ENCODE results near the gene IL17F. TPM values are rescaled to one million over a fixed set of nuclear protein-coding genes. Genes with fewer than 3 reads are reported as not detected.

IL17F gene
- total RNA-seq, 4 donors from 2014 or later, result not detected

GRCh38 chr6:52260634-52261033 is 16.3 kb upstream of the IL17F start:
- no peak for TF ChIP-seq POLR2A (IDR thresholded peaks at IDR 0.05)
- TF ChIP-seq CTCF (IDR thresholded peaks at IDR 0.05), result no peak
- no peak overlapping the region for H3K4me3 ChIP-seq
- H3K27me3 ChIP-seq, result no peaks in the 10 kb centered on the region
- peaks cover 0 to 16% (median 0%) of the 10 kb centered on the region in 3 donors for H3K36me3 ChIP-seq
- H3K9me3 ChIP-seq, result no peaks in the 10 kb centered on the region
- H3K4me1 ChIP-seq, result no peaks in the 10 kb centered on the region
- DNase-seq, result no peak
- H3K27ac ChIP-seq, result no peak overlapping the region

GRCh38 chr6:52255434-52255833 is 11.1 kb upstream of the IL17F start:
- Histone ChIP-seq H3K36me3 (no peaks in the 10 kb centered on the region), H3K27ac (no peak overlapping the region), H3K4me1 (no peaks in the 10 kb centered on the region), H3K9me3 (no peaks in the 10 kb centered on the region), H3K4me3 (no peak overlapping the region), H3K27me3 (no peaks in the 10 kb centered on the region)
- no peak for DNase-seq
- no peak for TF ChIP-seq CTCF (IDR thresholded peaks at IDR 0.05)
- TF ChIP-seq POLR2A (IDR thresholded peaks at IDR 0.05), result no peak

- Histone ChIP-seq H3K4me3 (no peak overlapping the region), H3K27me3 (no peaks in the 10 kb centered on the region), H3K9me3 (no peaks in the 10 kb centered on the region), H3K4me1 (no peaks in the 10 kb centered on the region), H3K27ac (no peak overlapping the region), H3K36me3 (no peaks in the 10 kb centered on the region)
- TF ChIP-seq POLR2A (IDR thresholded peaks at IDR 0.05) (no peak), CTCF (IDR thresholded peaks at IDR 0.05) (no peak)
- no peak for DNase-seq
Observed at GRCh38 chr6:52254731-52255378, 10.6 kb upstream of the IL17F start.

GRCh38 chr6:52253494-52253893 is 9.2 kb upstream of the IL17F start:
- H3K9me3 ChIP-seq, result no peaks in the 10 kb centered on the region
- no peak overlapping the region for H3K27ac ChIP-seq
- no peaks in the 10 kb centered on the region for H3K36me3 ChIP-seq
- H3K27me3 ChIP-seq, result no peaks in the 10 kb centered on the region
- H3K4me3 ChIP-seq, result no peak overlapping the region
- peaks cover 0 to 3% (median 0%) of the 10 kb centered on the region in 4 donors for H3K4me1 ChIP-seq
- no peak for TF ChIP-seq CTCF (IDR thresholded peaks at IDR 0.05)
- TF ChIP-seq POLR2A (IDR thresholded peaks at IDR 0.05), result no peak
- no peak for DNase-seq

GRCh38 chr6:52251113-52251512 is 6.8 kb upstream of the IL17F start:
- no peaks in the 10 kb centered on the region for H3K27me3 ChIP-seq
- DNase-seq, result no peak
- H3K27ac ChIP-seq, result no peak overlapping the region
- H3K36me3 ChIP-seq, result no peaks in the 10 kb centered on the region
- H3K4me1 ChIP-seq, result peaks cover 0 to 3% (median 0%) of the 10 kb centered on the region in 4 donors
- no peak overlapping the region for H3K4me3 ChIP-seq
- TF ChIP-seq CTCF (IDR thresholded peaks at IDR 0.05) (no peak), POLR2A (IDR thresholded peaks at IDR 0.05) (no peak)
- no peaks in the 10 kb centered on the region for H3K9me3 ChIP-seq

GRCh38 chr6:52249078-52249477 is 4.8 kb upstream of the IL17F start:
- H3K4me3 ChIP-seq, result no peak overlapping the region
- H3K36me3 ChIP-seq, result no peaks in the 10 kb centered on the region
- H3K4me1 ChIP-seq, result peaks cover 0 to 3% (median 0%) of the 10 kb centered on the region in 4 donors
- TF ChIP-seq CTCF (IDR thresholded peaks at IDR 0.05) (no peak), POLR2A (IDR thresholded peaks at IDR 0.05) (no peak)
- H3K9me3 ChIP-seq, result no peaks in the 10 kb centered on the region
- H3K27ac ChIP-seq, result no peak overlapping the region
- no peak for DNase-seq
- no peaks in the 10 kb centered on the region for H3K27me3 ChIP-seq

Data from Peyer's patch (tissue), 4 donors.